Measurements from ENCODE around the gene TSPEAR. TPM values are rescaled to one million over a fixed set of nuclear protein-coding genes. Genes with fewer than 3 reads are reported as not detected.

Gene TSPEAR
- total RNA-seq, 4 donors from 2014 or later, result not detected

DNA sequence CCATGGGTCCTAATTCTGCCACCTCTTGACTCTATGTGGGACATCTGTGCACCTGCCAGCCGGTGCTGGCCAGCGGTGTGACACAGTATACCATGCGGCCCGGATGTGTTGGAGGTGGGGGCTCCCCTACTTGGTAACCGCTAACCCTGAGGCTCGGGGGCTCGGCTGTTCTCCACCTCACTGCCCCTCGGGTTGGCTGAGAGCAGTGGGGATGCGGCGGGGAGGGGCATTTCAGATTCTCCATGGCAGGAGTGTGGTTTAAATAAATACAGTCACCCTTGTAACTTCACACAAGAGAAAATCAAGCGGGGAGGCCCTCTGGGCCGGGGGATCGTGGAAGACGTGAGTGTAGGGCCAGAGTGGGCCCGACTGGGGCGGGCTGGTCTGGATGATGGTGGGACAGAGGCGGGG, 182.4 kb downstream of the TSPEAR start:
- H3K27ac ChIP-seq, result no peak overlapping the region
- no peaks in the 10 kb centered on the region for H3K9me3 ChIP-seq
- WGBS, 2 donors (ENCODE audit: low coverage in 1 of 2), result 74 to 88% methylated on average over 6 to 17 of the region's 17 CpGs
- no peaks in the 10 kb centered on the region for H3K4me1 ChIP-seq
- intact Hi-C loops (cut with DNase I; ENCODE audit: low total_unique reads) (no loop called here), in situ Hi-C loops (cut with MboI; ENCODE audit: low pct_ligation_motif_present in 1 of 4, low pct_unique_long_range_greater_than_20kb in 1 of 4, low sequenced_read_pairs in 3 of 4) (no loop called here)
- TF ChIP-seq POLR2AphosphoS5 (IDR thresholded peaks at IDR 0.05), result no peak
- no peak for TF ChIP-seq EP300 (IDR thresholded peaks at IDR 0.05; ENCODE audit: low read depth)
- TF ChIP-seq POLR2A (IDR thresholded peaks at IDR 0.05), result no peak
- no peak for TF ChIP-seq CTCF (IDR thresholded peaks at IDR 0.05)
- peak; percentile 2 for DNase-seq
- H3K36me3 ChIP-seq, result no peaks in the 10 kb centered on the region
- H3K27me3 ChIP-seq, result no peaks in the 10 kb centered on the region
- no peak overlapping the region for H3K4me3 ChIP-seq

GRCh38 chr21:44528634-44528995, 182.8 kb downstream of the TSPEAR start:
- no peaks in the 10 kb centered on the region for H3K27me3 ChIP-seq
- H3K36me3 ChIP-seq, result no peaks in the 10 kb centered on the region
- no peak for DNase-seq
- H3K4me1 ChIP-seq, result no peaks in the 10 kb centered on the region
- in situ Hi-C loops (cut with MboI; ENCODE audit: low pct_ligation_motif_present in 1 of 4, low pct_unique_long_range_greater_than_20kb in 1 of 4, low sequenced_read_pairs in 3 of 4) (no loop called here), intact Hi-C loops (cut with DNase I; ENCODE audit: low total_unique reads) (no loop called here)
- WGBS, 2 donors (ENCODE audit: low coverage in 1 of 2), result 80% methylated on average over 10 of the region's 10 CpGs; no CpG with 5 or more reads in 1 of the 2 donors
- TF ChIP-seq POLR2A (IDR thresholded peaks at IDR 0.05) (no peak), POLR2AphosphoS5 (IDR thresholded peaks at IDR 0.05) (no peak), EP300 (IDR thresholded peaks at IDR 0.05; ENCODE audit: low read depth) (no peak), CTCF (IDR thresholded peaks at IDR 0.05) (no peak)
- no peak overlapping the region for H3K27ac ChIP-seq
- H3K4me3 ChIP-seq, result no peak overlapping the region
- H3K9me3 ChIP-seq, result no peaks in the 10 kb centered on the region

DNA sequence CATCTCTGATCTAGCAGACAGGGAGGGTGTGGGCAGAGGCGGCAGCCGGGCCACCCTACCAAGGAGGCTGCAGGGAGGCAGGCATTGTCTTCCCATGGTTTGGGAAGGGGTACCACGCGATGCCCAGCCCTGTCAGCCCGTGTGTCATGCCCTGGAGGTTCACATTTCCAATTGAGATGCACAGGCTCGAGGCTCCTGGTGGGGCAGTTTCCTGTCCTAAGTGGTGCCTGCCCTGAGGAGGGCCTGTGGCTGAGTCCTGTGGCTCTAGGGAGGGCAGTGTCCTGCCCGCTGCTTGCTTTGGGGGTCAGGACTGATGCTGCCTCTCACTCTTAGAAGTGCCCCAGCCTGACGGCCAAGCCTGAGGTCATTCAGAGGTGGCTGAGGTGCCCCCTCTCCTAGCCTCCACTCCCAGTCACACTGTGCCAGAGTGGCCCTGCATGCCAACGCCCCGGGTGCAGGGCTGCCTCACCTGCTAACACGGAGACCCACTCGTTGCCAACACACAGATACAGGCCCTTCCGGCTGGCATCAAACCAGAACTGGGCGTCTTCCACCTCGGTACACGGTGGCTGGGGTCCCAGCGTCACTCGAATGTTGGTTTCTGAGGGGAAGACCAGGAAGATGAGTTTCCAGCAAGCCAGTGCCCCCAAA, 183.3 kb downstream of the TSPEAR start:
- in situ Hi-C loops (cut with MboI; ENCODE audit: low pct_ligation_motif_present in 1 of 4, low pct_unique_long_range_greater_than_20kb in 1 of 4, low sequenced_read_pairs in 3 of 4) (no loop called here), intact Hi-C loops (cut with DNase I; ENCODE audit: low total_unique reads) (no loop called here)
- Histone ChIP-seq H3K36me3 (no peaks in the 10 kb centered on the region), H3K27me3 (no peaks in the 10 kb centered on the region), H3K4me1 (no peaks in the 10 kb centered on the region), H3K4me3 (no peak overlapping the region), H3K9me3 (no peaks in the 10 kb centered on the region), H3K27ac (no peak overlapping the region)
- DNase-seq, result no peak
- WGBS, 2 donors (ENCODE audit: low coverage in 1 of 2), result 87% methylated on average over 17 of the region's 18 CpGs; no CpG with 5 or more reads in 1 of the 2 donors
- TF ChIP-seq CTCF (IDR thresholded peaks at IDR 0.05) (no peak), POLR2AphosphoS5 (IDR thresholded peaks at IDR 0.05) (no peak), EP300 (IDR thresholded peaks at IDR 0.05; ENCODE audit: low read depth) (no peak)

DNA sequence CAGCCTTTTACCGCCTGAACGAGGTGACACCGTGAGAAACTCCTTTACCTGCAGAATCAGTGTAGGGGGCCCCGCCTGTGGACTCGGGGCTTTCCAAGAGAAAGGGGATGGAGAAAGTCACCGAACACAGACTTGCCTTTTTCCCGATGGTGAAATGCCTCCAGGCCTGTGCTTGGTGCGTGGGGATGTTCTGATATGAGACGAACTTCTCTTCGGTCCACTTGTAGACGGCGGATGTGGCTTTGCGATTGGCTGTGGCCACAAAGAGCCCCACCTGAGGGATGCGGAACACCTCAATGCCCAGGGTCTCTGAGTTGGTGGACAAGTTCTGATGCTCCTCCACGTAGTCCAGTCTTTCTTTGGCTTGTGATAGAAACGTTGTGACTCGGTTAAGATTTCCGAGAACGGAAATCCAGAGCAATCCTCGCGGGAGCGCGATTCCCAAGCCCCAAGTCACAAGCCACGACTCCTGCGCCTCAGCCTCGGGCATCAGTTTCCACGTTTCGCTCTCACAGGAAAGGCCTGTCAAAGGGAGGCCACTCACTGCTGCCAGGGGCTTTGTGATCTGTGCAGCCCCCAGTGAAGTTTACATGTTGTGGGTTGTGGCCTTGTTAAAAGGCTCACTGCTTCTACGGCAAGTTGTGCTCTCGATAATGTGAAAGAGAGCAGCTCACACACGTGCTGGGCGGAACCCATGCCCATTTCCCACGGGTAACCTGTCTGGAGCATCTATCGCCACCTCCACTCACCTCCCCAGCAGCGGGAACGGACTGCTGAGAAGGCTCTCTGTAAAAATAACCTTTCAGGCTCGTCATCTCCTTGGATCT, 184.0 kb downstream of the TSPEAR start:
- no peaks in the 10 kb centered on the region for H3K4me1 ChIP-seq
- H3K4me3 ChIP-seq, result no peak overlapping the region
- no peaks in the 10 kb centered on the region for H3K36me3 ChIP-seq
- H3K27ac ChIP-seq, result no peak overlapping the region
- TF ChIP-seq POLR2AphosphoS5 (IDR thresholded peaks at IDR 0.05), result no peak
- no peak for TF ChIP-seq POLR2A (IDR thresholded peaks at IDR 0.05)
- no peak for TF ChIP-seq CTCF (IDR thresholded peaks at IDR 0.05)
- intact Hi-C loops (cut with DNase I; ENCODE audit: low total_unique reads), result no loop called here
- no peak for DNase-seq
- WGBS, 2 donors (ENCODE audit: low coverage in 1 of 2), result 84 to 96% methylated on average over 5 to 37 of the region's 37 CpGs
- no peaks in the 10 kb centered on the region for H3K27me3 ChIP-seq
- in situ Hi-C loops (cut with MboI; ENCODE audit: low pct_ligation_motif_present in 1 of 4, low pct_unique_long_range_greater_than_20kb in 1 of 4, low sequenced_read_pairs in 3 of 4), result no loop called here
- H3K9me3 ChIP-seq, result no peaks in the 10 kb centered on the region
